Endothelial cell of umbilical vein (primary cell): ENCODE data around the gene KCNJ6.

Source experiments
- CTCF ChIP-seq, 2 donors: IDR thresholded peaks; 1 replicate in 1 of 2; 2 replicates in 1 of 2; pipeline ENCODE4 v1.5.1; 2011; ENCODE audit warnings: low read length in 2 of 2, mild to moderate bottlenecking in 2 of 2, moderate library complexity in 2 of 2, control low read depth in 1 of 2, inconsistent platforms in 1 of 2, low read depth in 1 of 2; ENCODE audit not compliant: insufficient read depth in 1 of 2; ENCODE audit errors: extremely low read depth in 1 of 2
- EZH2 ChIP-seq: IDR thresholded peaks from 2 replicates; pipeline ENCODE4 v1.6.1; 2012; ENCODE audit warnings: borderline replicate concordance, low read depth, mild to moderate bottlenecking, moderate library complexity, low read length, inconsistent platforms; ENCODE audit not compliant: severe bottlenecking
- GATA2 ChIP-seq: IDR thresholded peaks from 2 replicates; pipeline ENCODE4 v1.7.0; 2011; ENCODE audit warnings: low read depth, mild to moderate bottlenecking, moderate library complexity, mixed read lengths, low read length; ENCODE audit not compliant: insufficient read length, insufficient read depth
- JUN ChIP-seq: IDR thresholded peaks from 2 replicates; pipeline ENCODE4 v1.6.1; 2011; ENCODE audit warnings: borderline replicate concordance, low read depth; ENCODE audit not compliant: insufficient read length, insufficient read depth
- MYC ChIP-seq: IDR thresholded peaks from one replicate; pipeline ENCODE4 v1.6.1; 2011; ENCODE audit warnings: mild to moderate bottlenecking, low read depth, low read length
- POLR2A ChIP-seq: IDR thresholded peaks from 2 replicates; pipeline ENCODE4 v1.6.1; 2012; ENCODE audit warnings: low read depth, mild to moderate bottlenecking, control low read depth, low read length
- POLR2AphosphoS5 ChIP-seq: IDR thresholded peaks from 2 replicates; pipeline ENCODE4 v1.6.1; 2012; ENCODE audit warnings: low read depth, mild to moderate bottlenecking, control low read depth, low read length, moderate library complexity; ENCODE audit not compliant: insufficient read depth
- TF ChIP-seq, protein P1 (sequence below): IDR thresholded peaks from 2 replicates; pipeline ENCODE4 v1.6.1; 2011; ENCODE audit not compliant: insufficient read depth, insufficient read length

GRCh38 chr21:37601915-37602314 is 314.3 kb downstream of the KCNJ6 start:
- no peak for TF ChIP-seq CTCF (IDR thresholded peaks at IDR 0.05; ENCODE audit: extremely low read depth in 1 of 2, insufficient read depth in 1 of 2, low read depth in 1 of 2, low read length in 2 of 2)
- no peak for TF ChIP-seq POLR2A
- TF ChIP-seq POLR2AphosphoS5, result no peak
- TF ChIP-seq GATA2, result no peak
- TF ChIP-seq, protein P1, sequence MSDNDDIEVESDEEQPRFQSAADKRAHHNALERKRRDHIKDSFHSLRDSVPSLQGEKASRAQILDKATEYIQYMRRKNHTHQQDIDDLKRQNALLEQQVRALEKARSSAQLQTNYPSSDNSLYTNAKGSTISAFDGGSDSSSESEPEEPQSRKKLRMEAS, result no peak
- no peak for TF ChIP-seq EZH2
- no peak for TF ChIP-seq JUN
- no peak for TF ChIP-seq MYC
